ENCODE results near the gene TOR4A. TPM values are rescaled to one million over a fixed set of nuclear protein-coding genes. Genes with fewer than 3 reads are reported as not detected.

Gene TOR4A
- total and polyA plus RNA-seq, 10 of the 15 experiments (the other 5 are each of a cell fraction or from before 2014, with no cell fraction given), result 2.0 to 19.9 (median 3.7) TPM

DNA sequence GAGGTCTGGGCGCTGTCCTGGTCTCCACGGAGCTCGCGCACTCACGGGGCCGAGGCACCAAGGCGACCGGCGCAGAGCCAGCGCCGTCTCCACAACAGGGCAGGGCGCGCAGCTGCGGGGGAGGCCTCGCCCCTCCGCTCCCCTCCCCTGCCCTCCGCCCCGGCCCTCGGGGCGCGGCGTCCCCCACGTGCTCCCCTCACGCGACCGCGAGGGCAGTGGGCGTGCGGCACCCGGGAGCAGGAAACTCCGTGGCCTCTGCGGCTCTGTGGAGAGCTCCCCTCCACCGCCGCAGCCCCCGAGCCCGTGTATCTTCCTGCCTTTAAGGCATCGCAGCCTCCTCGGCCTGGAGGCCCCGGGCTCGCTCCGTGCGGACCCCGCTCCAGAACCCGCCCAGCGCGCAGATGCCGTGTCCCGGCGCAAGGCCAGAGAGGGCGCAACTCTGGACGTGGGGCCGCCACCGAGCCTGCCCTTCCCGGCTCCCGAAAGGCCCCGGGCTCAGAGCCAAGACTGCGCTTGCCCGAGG, 37.1 kb upstream of the TOR4A start (continued):
- TF ChIP-seq GABPA (IDR thresholded peaks at IDR 0.05; ENCODE audit: low read depth), result no peak
- TF ChIP-seq ZNF384 (IDR thresholded peaks at IDR 0.05; ENCODE audit: borderline replicate concordance, low read depth, low read length), result no peak
- TF ChIP-seq ZNF217 (IDR thresholded peaks at IDR 0.05), result peak; percentile 75
- TF ChIP-seq, protein P1, sequence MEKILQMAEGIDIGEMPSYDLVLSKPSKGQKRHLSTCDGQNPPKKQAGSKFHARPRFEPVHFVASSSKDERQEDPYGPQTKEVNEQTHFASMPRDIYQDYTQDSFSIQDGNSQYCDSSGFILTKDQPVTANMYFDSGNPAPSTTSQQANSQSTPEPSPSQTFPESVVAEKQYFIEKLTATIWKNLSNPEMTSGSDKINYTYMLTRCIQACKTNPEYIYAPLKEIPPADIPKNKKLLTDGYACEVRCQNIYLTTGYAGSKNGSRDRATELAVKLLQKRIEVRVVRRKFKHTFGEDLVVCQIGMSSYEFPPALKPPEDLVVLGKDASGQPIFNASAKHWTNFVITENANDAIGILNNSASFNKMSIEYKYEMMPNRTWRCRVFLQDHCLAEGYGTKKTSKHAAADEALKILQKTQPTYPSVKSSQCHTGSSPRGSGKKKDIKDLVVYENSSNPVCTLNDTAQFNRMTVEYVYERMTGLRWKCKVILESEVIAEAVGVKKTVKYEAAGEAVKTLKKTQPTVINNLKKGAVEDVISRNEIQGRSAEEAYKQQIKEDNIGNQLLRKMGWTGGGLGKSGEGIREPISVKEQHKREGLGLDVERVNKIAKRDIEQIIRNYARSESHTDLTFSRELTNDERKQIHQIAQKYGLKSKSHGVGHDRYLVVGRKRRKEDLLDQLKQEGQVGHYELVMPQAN (conservative IDR thresholded peaks at IDR 0.05), result peak; percentile 95
- TF ChIP-seq TCF12 (IDR thresholded peaks at IDR 0.05; ENCODE audit: low read depth, low read length), result 0 out of 2 replicates have a peak, but pooled peaks have one; percentile 33
- no peak for TF ChIP-seq RFX5 (IDR thresholded peaks at IDR 0.05; ENCODE audit: low read depth, low read length)
- peak; percentile 91 for TF ChIP-seq MYC (IDR thresholded peaks at IDR 0.05; ENCODE audit: insufficient read depth, insufficient read length, insufficient replicate concordance, low read length, severe bottlenecking)
- 0 out of 2 replicates have a peak, but pooled peaks have one; percentile 81 for TF ChIP-seq HDAC2 (IDR thresholded peaks at IDR 0.05)
- peak; percentile 49 for TF ChIP-seq SMAD1 (IDR thresholded peaks at IDR 0.05; ENCODE audit: low read depth, partially characterized antibody)
- TF ChIP-seq SIN3A (IDR thresholded peaks at IDR 0.05; ENCODE audit: low read depth, low read length), result peak; percentile 62; the same call in 1 of the 2 replicates
- peak; percentile 53; the same call in 1 of the 2 replicates for TF ChIP-seq MXI1 (IDR thresholded peaks at IDR 0.05; ENCODE audit: low read depth, low read length)
- peak; percentile 93; the same call in 1 of the 2 replicates for TF ChIP-seq SMARCA5 (IDR thresholded peaks at IDR 0.05)
- TF ChIP-seq EZH2 (IDR thresholded peaks at IDR 0.05; ENCODE audit: borderline replicate concordance, control insufficient read depth, low read depth, low read length), result no peak
- 0 out of 2 replicates have a peak, but pooled peaks have one; percentile 23 for TF ChIP-seq BCL11A (IDR thresholded peaks at IDR 0.05; ENCODE audit: low read depth, low read length)
- no peak for TF ChIP-seq CHD1 (IDR thresholded peaks at IDR 0.05; ENCODE audit: low read depth, low read length)

Measured in GM12878 (cell line).